HCT116 (cell line): ENCODE results near the gene KCNN3. TPM values are rescaled to one million over a fixed set of nuclear protein-coding genes. Genes with fewer than 3 reads are reported as not detected.

Experiments used
- ATAC-seq: fragments of 200-7000 bp; cut with Tn5 transposase; 2 replicates; pipeline ENCODE4 v1.9.1; 2020; ENCODE audit warnings: mild to moderate bottlenecking, moderate library complexity
- BruUV-seq: library from RNA; stranded (reverse); fragments of 400-500 nt; replicated peaks from 2 replicates; lab custom pipeline; 2021; lab: Mats Ljungman, UMichigan
- CTCF ChIA-PET: fragments of 300-600 bp; sonication (Branson Sonifier 250); formaldehyde crosslinking; loops from one replicate; lab custom pipeline; 2021; ENCODE audit warnings: antibody characterized with exemption; lab: Charles Lee
- POLR2A ChIA-PET: fragments of 300-600, 350-600 bp; sonication (Branson Sonifier 250); formaldehyde crosslinking; loops from one replicate; lab custom pipeline; 2021; ENCODE audit warnings: antibody characterized with exemption; lab: Charles Lee
- RAD21 ChIA-PET, 2 experiments: fragments of 300-600 bp; sonication (Branson Sonifier 250); formaldehyde crosslinking; loops; one replicate each; lab custom pipeline; 2023; ENCODE audit warnings: low total read pairs in 2 of 2; ENCODE audit not compliant: uncharacterized antibody in 2 of 2, unreplicated experiment in 2 of 2, low non-redundant PET in 1 of 2; lab: Charles Lee
- DNase-seq: peaks from one replicate; pipeline ENCODE4 v3.0.0-alpha.2; 2010; ENCODE audit warnings: low read depth, low spot score
- H2AFZ ChIP-seq: fragments of 200-600 bp; shearing (Covaris generic), sonication (generic); 2 replicates; pipeline ENCODE4 v1.6.1; 2017; ENCODE audit warnings: low read depth, mixed run types, mixed read lengths, antibody characterized with exemption, low read length; ENCODE audit not compliant: poor library complexity, severe bottlenecking
- H3K27ac ChIP-seq: 2 replicates; pipeline ENCODE4 v1.5.1; 2012; ENCODE audit warnings: low read depth, low read length
- H3K27me3 ChIP-seq: fragments of 200-600 bp; sonication (generic); 2 replicates; pipeline ENCODE4 v1.6.1; 2016; ENCODE audit warnings: mixed run types, low read length, mixed read lengths; ENCODE audit not compliant: insufficient read depth
- H3K36me3 ChIP-seq, 2 experiments: fragments of 200-500 bp in 1 of 2; fragments of 200-600 bp in 1 of 2; sonication (Bioruptor generic) in 1 of 2; sonication (generic) in 1 of 2; 2 replicates each; pipeline versions ENCODE4 v1.5.1 to v1.6.1; 2014 to 2016; ENCODE audit warnings: low read length in 2 of 2, inconsistent platforms in 1 of 2, mixed read lengths in 1 of 2, mixed run types in 1 of 2; ENCODE audit not compliant: insufficient read depth in 2 of 2, control insufficient read depth in 1 of 2
- H3K4me1 ChIP-seq, 2 experiments: fragments of 200-600 bp in 1 of 2; sonication (generic) in 1 of 2; 2 replicates each; pipeline versions ENCODE4 v1.5.1 to v1.6.1; 2012 to 2017; ENCODE audit warnings: low read length in 2 of 2, inconsistent platforms in 1 of 2, mild to moderate bottlenecking in 1 of 2, mixed read lengths in 1 of 2, mixed run types in 1 of 2, moderate library complexity in 1 of 2; ENCODE audit not compliant: insufficient read depth in 2 of 2, control insufficient read depth in 1 of 2
- H3K4me2 ChIP-seq: fragments of 200-600 bp; sonication (generic); 2 replicates; pipeline ENCODE4 v1.6.1; 2017; ENCODE audit warnings: mixed run types, low read length, mixed read lengths
- H3K4me3 ChIP-seq, 2 experiments: fragments of 200-600 bp in 1 of 2; sonication (generic) in 1 of 2; replicated peaks in 1 of 2; 2 replicates each; pipeline ENCODE4 v1.5.1; 2011 to 2016; ENCODE audit warnings: low read length in 2 of 2, control low read depth in 1 of 2, low read depth in 1 of 2, mild to moderate bottlenecking in 1 of 2, mixed read lengths in 1 of 2, mixed run types in 1 of 2
- H3K79me2 ChIP-seq: fragments of 200-600 bp; sonication (generic); 2 replicates; pipeline ENCODE4 v1.6.1; 2017; ENCODE audit warnings: mild to moderate bottlenecking, mixed run types, low read length, moderate library complexity, mixed read lengths; ENCODE audit not compliant: insufficient read depth
- H3K9ac ChIP-seq: fragments of 200-600 bp; sonication (generic); 2 replicates; pipeline ENCODE4 v1.6.1; 2016; ENCODE audit warnings: low read length, mixed read lengths
- H3K9me2 ChIP-seq: fragments of 200-600 bp; sonication (generic), shearing (Covaris generic); 2 replicates; pipeline ENCODE4 v1.6.1; 2017; ENCODE audit warnings: mixed run types, mild to moderate bottlenecking, moderate library complexity; ENCODE audit not compliant: insufficient read depth
- H3K9me3 ChIP-seq, 2 experiments: fragments of 200-500 bp in 1 of 2; fragments of 200-600 bp in 1 of 2; sonication (Bioruptor generic) in 1 of 2; sonication (generic) in 1 of 2; 2 replicates each; pipeline ENCODE4 v1.6.1; 2014 to 2017; ENCODE audit warnings: low read length in 2 of 2, mixed read lengths in 2 of 2, inconsistent platforms in 1 of 2, low read depth in 1 of 2, mild to moderate bottlenecking in 1 of 2, mixed run types in 1 of 2, moderate library complexity in 1 of 2; ENCODE audit not compliant: control insufficient read depth in 1 of 2, insufficient read depth in 1 of 2
- H4K20me1 ChIP-seq: fragments of 200-600 bp; sonication (generic), shearing (Covaris generic); 2 replicates; pipeline ENCODE4 v1.6.1; 2017; ENCODE audit warnings: mixed run types, mild to moderate bottlenecking, moderate library complexity; ENCODE audit not compliant: insufficient read depth
- EGR1 ChIP-seq: IDR thresholded peaks from 2 replicates; pipeline ENCODE4 v1.6.1; 2012; ENCODE audit warnings: low read depth
- ELF1 ChIP-seq: IDR thresholded peaks from 2 replicates; pipeline ENCODE4 v1.6.1; 2012; ENCODE audit warnings: low read depth, borderline replicate concordance
- EZH2 ChIP-seq: fragments of 200-600 bp; sonication (generic); IDR thresholded peaks from 2 replicates; pipeline ENCODE4 v1.6.1; 2017; ENCODE audit warnings: antibody characterized with exemption, mixed run types
- FOSL1 ChIP-seq: IDR thresholded peaks from 2 replicates; pipeline ENCODE4 v1.6.1; 2012; ENCODE audit warnings: low read depth
- JUND ChIP-seq: IDR thresholded peaks from 2 replicates; pipeline ENCODE4 v1.6.1; 2012
- POLR2A ChIP-seq: IDR thresholded peaks from 2 replicates; pipeline ENCODE4 v1.7.0; 2011; ENCODE audit warnings: borderline replicate concordance; ENCODE audit not compliant: insufficient read depth, insufficient read length; ENCODE audit errors: extremely low read depth
- POLR2AphosphoS5 ChIP-seq: IDR thresholded peaks from 2 replicates; pipeline ENCODE4 v1.6.1; 2011; ENCODE audit warnings: mild to moderate bottlenecking, low read depth, low read length, moderate library complexity
- RAD21 ChIP-seq: IDR thresholded peaks from 2 replicates; pipeline ENCODE4 v1.6.1; 2012; ENCODE audit warnings: low read depth, mild to moderate bottlenecking
- REST ChIP-seq: IDR thresholded peaks from 2 replicates; pipeline ENCODE4 v1.6.1; 2012; ENCODE audit warnings: low read depth
- SIN3A ChIP-seq: IDR thresholded peaks from 2 replicates; pipeline ENCODE4 v1.6.1; 2012; ENCODE audit warnings: low read depth
- SP1 ChIP-seq: IDR thresholded peaks from 2 replicates; pipeline ENCODE4 v1.6.1; 2012; ENCODE audit warnings: low read depth
- SRF ChIP-seq: IDR thresholded peaks from 2 replicates; pipeline ENCODE4 v1.6.1; 2012; ENCODE audit warnings: low read depth
- TCF7L2 ChIP-seq: IDR thresholded peaks from 2 replicates; pipeline ENCODE4 v1.7.0; 2011; ENCODE audit warnings: borderline replicate concordance, inconsistent platforms; ENCODE audit not compliant: insufficient read depth, insufficient read length; ENCODE audit errors: extremely low read depth
- YY1 ChIP-seq: IDR thresholded peaks from 2 replicates; pipeline ENCODE4 v1.6.1; 2011; ENCODE audit warnings: low read length, low read depth, moderate library complexity, mild to moderate bottlenecking; ENCODE audit not compliant: insufficient replicate concordance; ENCODE audit errors: extremely low read depth
- ZFX ChIP-seq: fragments of 450-650 bp; IDR thresholded peaks from 2 replicates; pipeline ENCODE4 v1.6.1; 2017
- ZNF274 ChIP-seq: fragments of 200-500 bp; sonication (Bioruptor generic); IDR thresholded peaks from 2 replicates; pipeline ENCODE4 v1.6.1; 2014; ENCODE audit warnings: mild to moderate bottlenecking, low read depth, low read length, inconsistent platforms
- intact Hi-C: fragments of 100-400 bp; cut with micrococcal nuclease; formaldehyde crosslinking; loops from 2 replicates; pipeline ENCODE4 v1.10.0; 2022
- total RNA-seq: library from RNA; stranded (reverse); gene quantifications from one replicate; pipeline ENCODE4 v1.2.1, GENCODE V29; 2021; ENCODE audit not compliant: unreplicated experiment
- TF ChIP-seq, protein P1 (sequence below): IDR thresholded peaks from 2 replicates; pipeline ENCODE4 v1.6.1; 2011; ENCODE audit warnings: mild to moderate bottlenecking, low read length, moderate library complexity; ENCODE audit not compliant: insufficient replicate concordance; ENCODE audit errors: extremely low read depth
- TF ChIP-seq, protein P2 (sequence below), 3 experiments: fragments of 200-600 bp in 1 of 3; sonication (generic) in 1 of 3; IDR thresholded peaks in 2 of 3; conservative IDR thresholded peaks in 1 of 3; 2 replicates each; pipeline ENCODE4 v1.5.1; 2012 to 2017; ENCODE audit warnings: low read depth in 2 of 3, low read length in 2 of 3, antibody characterized with exemption in 1 of 3, borderline replicate concordance in 1 of 3, control low read depth in 1 of 3, mild to moderate bottlenecking in 1 of 3, mixed read lengths in 1 of 3, mixed run types in 1 of 3, moderate library complexity in 1 of 3; ENCODE audit not compliant: insufficient read depth in 1 of 3

Gene KCNN3
- total RNA-seq, 1 experiment from 2014 or later, result 1.1 TPM

DNA sequence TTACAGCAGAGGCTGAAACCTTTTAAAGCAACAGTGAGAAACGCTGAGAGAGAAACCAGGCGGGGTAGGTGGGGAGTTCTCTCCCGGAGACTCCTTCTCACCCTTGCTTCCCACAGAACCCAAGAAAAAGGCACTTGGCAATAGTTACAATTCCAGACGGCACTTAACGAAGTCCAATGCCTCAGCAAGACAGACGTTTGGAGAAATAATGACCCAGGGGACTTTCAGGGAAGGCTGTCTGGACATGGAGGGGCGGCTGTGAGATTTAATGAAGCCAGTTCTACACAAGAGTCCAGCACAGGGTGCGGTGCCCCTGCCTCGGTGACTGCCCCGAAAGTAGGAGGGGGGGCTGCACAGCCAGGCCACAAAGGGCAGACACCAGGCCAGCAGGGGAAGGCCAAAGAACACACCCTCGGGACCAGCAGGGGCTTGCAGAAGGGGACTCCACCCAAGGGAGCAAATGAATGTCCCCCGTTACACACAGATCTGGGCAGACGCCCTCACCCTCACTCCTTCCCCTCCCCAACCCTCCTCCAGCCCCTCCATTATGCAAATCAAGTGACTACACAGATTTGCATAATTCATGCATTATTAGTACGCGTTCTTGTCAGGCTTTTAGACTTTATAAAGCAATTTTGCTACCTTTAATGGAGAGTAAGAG, 26.3 kb downstream of the KCNN3 start:
- Histone ChIP-seq H3K27me3 (no peaks in the 10 kb centered on the region), H3K9me3 (no peaks in the 10 kb centered on the region), H3K79me2 (no peaks in the 10 kb centered on the region), H3K27ac (no peak overlapping the region), H3K4me1 (no peaks in the 10 kb centered on the region), H2AFZ (no peak overlapping the region), H3K9ac (no peak overlapping the region), H3K36me3 (no peaks in the 10 kb centered on the region), H3K4me3 (no peak overlapping the region), H4K20me1 (no peaks in the 10 kb centered on the region), H3K4me2 (no peak overlapping the region), H3K9me2 (no peaks in the 10 kb centered on the region)
- POLR2A ChIA-PET, result no interaction called here
- RAD21 ChIA-PET, result no interaction called here
- TF ChIP-seq, protein P1, sequence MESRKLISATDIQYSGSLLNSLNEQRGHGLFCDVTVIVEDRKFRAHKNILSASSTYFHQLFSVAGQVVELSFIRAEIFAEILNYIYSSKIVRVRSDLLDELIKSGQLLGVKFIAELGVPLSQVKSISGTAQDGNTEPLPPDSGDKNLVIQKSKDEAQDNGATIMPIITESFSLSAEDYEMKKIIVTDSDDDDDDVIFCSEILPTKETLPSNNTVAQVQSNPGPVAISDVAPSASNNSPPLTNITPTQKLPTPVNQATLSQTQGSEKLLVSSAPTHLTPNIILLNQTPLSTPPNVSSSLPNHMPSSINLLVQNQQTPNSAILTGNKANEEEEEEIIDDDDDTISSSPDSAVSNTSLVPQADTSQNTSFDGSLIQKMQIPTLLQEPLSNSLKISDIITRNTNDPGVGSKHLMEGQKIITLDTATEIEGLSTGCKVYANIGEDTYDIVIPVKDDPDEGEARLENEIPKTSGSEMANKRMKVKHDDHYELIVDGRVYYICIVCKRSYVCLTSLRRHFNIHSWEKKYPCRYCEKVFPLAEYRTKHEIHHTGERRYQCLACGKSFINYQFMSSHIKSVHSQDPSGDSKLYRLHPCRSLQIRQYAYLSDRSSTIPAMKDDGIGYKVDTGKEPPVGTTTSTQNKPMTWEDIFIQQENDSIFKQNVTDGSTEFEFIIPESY, result no peak
- no peak for TF ChIP-seq YY1
- no peak for TF ChIP-seq ELF1
- no peak for TF ChIP-seq SIN3A
- TF ChIP-seq, protein P2, sequence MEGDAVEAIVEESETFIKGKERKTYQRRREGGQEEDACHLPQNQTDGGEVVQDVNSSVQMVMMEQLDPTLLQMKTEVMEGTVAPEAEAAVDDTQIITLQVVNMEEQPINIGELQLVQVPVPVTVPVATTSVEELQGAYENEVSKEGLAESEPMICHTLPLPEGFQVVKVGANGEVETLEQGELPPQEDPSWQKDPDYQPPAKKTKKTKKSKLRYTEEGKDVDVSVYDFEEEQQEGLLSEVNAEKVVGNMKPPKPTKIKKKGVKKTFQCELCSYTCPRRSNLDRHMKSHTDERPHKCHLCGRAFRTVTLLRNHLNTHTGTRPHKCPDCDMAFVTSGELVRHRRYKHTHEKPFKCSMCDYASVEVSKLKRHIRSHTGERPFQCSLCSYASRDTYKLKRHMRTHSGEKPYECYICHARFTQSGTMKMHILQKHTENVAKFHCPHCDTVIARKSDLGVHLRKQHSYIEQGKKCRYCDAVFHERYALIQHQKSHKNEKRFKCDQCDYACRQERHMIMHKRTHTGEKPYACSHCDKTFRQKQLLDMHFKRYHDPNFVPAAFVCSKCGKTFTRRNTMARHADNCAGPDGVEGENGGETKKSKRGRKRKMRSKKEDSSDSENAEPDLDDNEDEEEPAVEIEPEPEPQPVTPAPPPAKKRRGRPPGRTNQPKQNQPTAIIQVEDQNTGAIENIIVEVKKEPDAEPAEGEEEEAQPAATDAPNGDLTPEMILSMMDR (IDR thresholded peaks at IDR 0.05 in 2 of 3, conservative IDR thresholded peaks at IDR 0.05 in 1 of 3; ENCODE audit: borderline replicate concordance in 1 of 3, insufficient read depth in 1 of 3, low read depth in 2 of 3, low read length in 2 of 3), result no peak
- no peak for TF ChIP-seq POLR2AphosphoS5
- no peak for TF ChIP-seq EGR1
- no peak for TF ChIP-seq EZH2
- TF ChIP-seq JUND, result no peak
- TF ChIP-seq FOSL1, result no peak
- no peak for TF ChIP-seq RAD21
- no peak for TF ChIP-seq REST
- TF ChIP-seq SRF, result no peak
- no peak for TF ChIP-seq ZNF274
- TF ChIP-seq POLR2A, result no peak
- no peak for TF ChIP-seq ZFX
- TF ChIP-seq TCF7L2, result no peak
- no peak for TF ChIP-seq SP1
- BruUV-seq, result no TSS peak
- CTCF ChIA-PET, result no interaction called here
- intact Hi-C loops, result no loop called here
- no peak for ATAC-seq
- no peak for DNase-seq
